ENCODE results near the gene TRPV2. TPM values are rescaled to one million over a fixed set of nuclear protein-coding genes. Genes with fewer than 3 reads are reported as not detected.

Gene TRPV2
- total RNA-seq, 1 experiment from 2014 or later: 34.9 TPM

GRCh38 chr17:16427020-16427419, 11.6 kb downstream of the TRPV2 start:
- TF ChIP-seq REST (IDR thresholded peaks at IDR 0.05; ENCODE audit: insufficient read depth in 1 of 2, low read depth in 2 of 2, low read length in 1 of 2): no peak
- TF ChIP-seq TCF7L2 (IDR thresholded peaks at IDR 0.05; ENCODE audit: low read depth, low read length): no peak
- TF ChIP-seq CTCF (IDR thresholded peaks at IDR 0.05): no peak
- TF ChIP-seq POLR2AphosphoS5 (IDR thresholded peaks at IDR 0.05; ENCODE audit: low read depth, low read length): no peak
- DNase-seq (ENCODE audit: low read depth, low spot score) (no peak), ATAC-seq (no peak)
- CTCF ChIA-PET: interaction anchor here (1.5 kb wide), 1 partner anchor 11 kb away, joined by 6 read pairs; no protein-coding TSS in a partner anchor
- in situ Hi-C loops (cut with HindIII; ENCODE audit: low pct_unique_long_range_greater_than_20kb, low sequenced_read_pairs) (no loop called here), intact Hi-C loops (cut with micrococcal nuclease; ENCODE audit: unreplicated experiment) (no loop called here)
- Histone ChIP-seq H3K36me3 (ENCODE audit: control insufficient read depth, insufficient read depth, low read length) (no peaks in the 10 kb centered on the region), H3K4me1 (ENCODE audit: control insufficient read depth, insufficient read depth, low read length) (no peaks in the 10 kb centered on the region), H3K27ac (ENCODE audit: low read length) (no peak overlapping the region), H3K27me3 (ENCODE audit: control insufficient read depth, insufficient read depth, low read length) (no peaks in the 10 kb centered on the region), H3K4me3 (ENCODE audit: low read depth in 2 of 2, low read length in 2 of 2) (no peak overlapping the region), H3K9me3 (ENCODE audit: control insufficient read depth, insufficient read depth, low read depth, low read length) (no peaks in the 10 kb centered on the region)
- POLR2A ChIA-PET: no interaction called here
- BruUV-seq (replicated peaks): no TSS peak

- ATAC-seq: peak; percentile 80
- no peak for DNase-seq (ENCODE audit: low read depth, low spot score)
- no TSS peak for BruUV-seq (replicated peaks)
- TF ChIP-seq CTCF (IDR thresholded peaks at IDR 0.05): peak; percentile 85; the same call in 1 of the 2 replicates
- no peak for TF ChIP-seq REST (IDR thresholded peaks at IDR 0.05; ENCODE audit: insufficient read depth in 1 of 2, low read depth in 2 of 2, low read length in 1 of 2)
- TF ChIP-seq POLR2AphosphoS5 (IDR thresholded peaks at IDR 0.05; ENCODE audit: low read depth, low read length): no peak
- Histone ChIP-seq H3K4me3 (ENCODE audit: low read depth in 2 of 2, low read length in 2 of 2) (no peak overlapping the region), H3K36me3 (ENCODE audit: control insufficient read depth, insufficient read depth, low read length) (no peaks in the 10 kb centered on the region), H3K4me1 (ENCODE audit: control insufficient read depth, insufficient read depth, low read length) (no peaks in the 10 kb centered on the region), H3K27me3 (ENCODE audit: control insufficient read depth, insufficient read depth, low read length) (no peaks in the 10 kb centered on the region), H3K27ac (ENCODE audit: low read length) (no peak overlapping the region), H3K9me3 (ENCODE audit: control insufficient read depth, insufficient read depth, low read depth, low read length) (no peaks in the 10 kb centered on the region)
- POLR2A ChIA-PET: no interaction called here
- intact Hi-C loops (cut with micrococcal nuclease; ENCODE audit: unreplicated experiment): no loop called here
- in situ Hi-C loops (cut with HindIII; ENCODE audit: low pct_unique_long_range_greater_than_20kb, low sequenced_read_pairs): no loop called here
- CTCF ChIA-PET: interaction anchor here (1.0 to 1.5 kb wide), 3 partner anchors 10 to 93 kb away, joined by 3 to 6 read pairs (median 3); no protein-coding TSS in a partner anchor
Measured at GRCh38 chr17:16428098-16428882, 12.9 kb downstream of the TRPV2 start.
